Kidney capillary endothelial cell (primary cell): ENCODE data around the gene ADAMTSL1.

ENCODE experiments used
- DNase-seq: peaks from one replicate; pipeline ENCODE4 v3.0.0-alpha.2; 2018; ENCODE audit warnings: low spot score

Gene ADAMTSL1

GRCh38 chr9:18811171-18811570, 337.2 kb downstream of the ADAMTSL1 start:
- no peak for DNase-seq

- DNase-seq, result no peak
Observed at GRCh38 chr9:18819418-18819817, 345.5 kb downstream of the ADAMTSL1 start.

GRCh38 chr9:18820566-18821095, 346.7 kb downstream of the ADAMTSL1 start:
- DNase-seq, result no peak

GRCh38 chr9:18821788-18822187, 347.8 kb downstream of the ADAMTSL1 start:
- DNase-seq, result no peak

GRCh38 chr9:18822850-18823249, 348.9 kb downstream of the ADAMTSL1 start:
- no peak for DNase-seq

GRCh38 chr9:18824095-18824666, 350.2 kb downstream of the ADAMTSL1 start:
- no peak for DNase-seq

- no peak for DNase-seq
Observed at GRCh38 chr9:18825656-18826170, 351.8 kb downstream of the ADAMTSL1 start.

- DNase-seq, result no peak
Observed at GRCh38 chr9:18826248-18826647, 352.3 kb downstream of the ADAMTSL1 start.

- DNase-seq, result no peak
Observed at GRCh38 chr9:18829066-18829465, 355.1 kb downstream of the ADAMTSL1 start.

GRCh38 chr9:18829873-18830272, 355.9 kb downstream of the ADAMTSL1 start:
- DNase-seq, result no peak

- DNase-seq, result no peak
Observed at GRCh38 chr9:18834740-18835361, 360.9 kb downstream of the ADAMTSL1 start.

GRCh38 chr9:18837402-18837801, 363.4 kb downstream of the ADAMTSL1 start:
- DNase-seq, result no peak

GRCh38 chr9:18847576-18848275, 373.8 kb downstream of the ADAMTSL1 start:
- DNase-seq, result no peak

GRCh38 chr9:18848657-18849056, 374.7 kb downstream of the ADAMTSL1 start:
- no peak for DNase-seq

- no peak for DNase-seq
Observed at GRCh38 chr9:18849270-18849669, 375.3 kb downstream of the ADAMTSL1 start.

- DNase-seq, result no peak
Observed at GRCh38 chr9:18849890-18850677, 376.1 kb downstream of the ADAMTSL1 start.

GRCh38 chr9:18851069-18851795, 377.3 kb downstream of the ADAMTSL1 start:
- no peak for DNase-seq

GRCh38 chr9:18855656-18856055, 381.7 kb downstream of the ADAMTSL1 start:
- DNase-seq, result no peak

- no peak for DNase-seq
Observed at GRCh38 chr9:18857334-18857733, 383.4 kb downstream of the ADAMTSL1 start.

GRCh38 chr9:18857769-18858168, 383.8 kb downstream of the ADAMTSL1 start:
- DNase-seq, result no peak
